GM19324 (cell line): ENCODE data around the gene DSCAM.

Experiments used
- ATAC-seq: cut with Tn5 transposase; IDR thresholded peaks from one replicate; pipeline ENCODE4 v1.9.1; 2021; ENCODE audit warnings: mild to moderate bottlenecking, moderate library complexity; ENCODE audit not compliant: unreplicated experiment, low FRiP score

Gene DSCAM

GRCh38 chr21:40678681-40679284 is 168.2 kb downstream of the DSCAM start:
- no peak for ATAC-seq

GRCh38 chr21:40675017-40675416 is 171.9 kb downstream of the DSCAM start:
- no peak for ATAC-seq

GRCh38 chr21:40672602-40673001 is 174.4 kb downstream of the DSCAM start:
- ATAC-seq: no peak

- ATAC-seq: no peak
These were observed 175.2 kb downstream of the DSCAM start for GRCh38 chr21:40671716-40672115.

- no peak for ATAC-seq
These were observed 178.2 kb downstream of the DSCAM start for GRCh38 chr21:40668555-40669275.

- no peak for ATAC-seq
These were observed 179.0 kb downstream of the DSCAM start for GRCh38 chr21:40667967-40668366.

GRCh38 chr21:40662889-40663288 is 184.1 kb downstream of the DSCAM start:
- ATAC-seq: no peak

- no peak for ATAC-seq
These were observed 186.5 kb downstream of the DSCAM start for GRCh38 chr21:40660461-40660860.

- ATAC-seq: no peak
These were observed 188.6 kb downstream of the DSCAM start for GRCh38 chr21:40658311-40658710.

- ATAC-seq: no peak
These were observed 194.5 kb downstream of the DSCAM start for GRCh38 chr21:40652436-40652835.

GRCh38 chr21:40647706-40648105 is 199.3 kb downstream of the DSCAM start:
- ATAC-seq: no peak

- no peak for ATAC-seq
These were observed 200.3 kb downstream of the DSCAM start for GRCh38 chr21:40646651-40647050.

GRCh38 chr21:40641042-40641441 is 205.9 kb downstream of the DSCAM start:
- no peak for ATAC-seq

- ATAC-seq: no peak
These were observed 206.6 kb downstream of the DSCAM start for GRCh38 chr21:40640266-40640789.

- no peak for ATAC-seq
These were observed 207.3 kb downstream of the DSCAM start for GRCh38 chr21:40639616-40640194.

- no peak for ATAC-seq
These were observed 208.3 kb downstream of the DSCAM start for GRCh38 chr21:40638466-40639251.

- no peak for ATAC-seq
These were observed 210.9 kb downstream of the DSCAM start for GRCh38 chr21:40636026-40636425.

GRCh38 chr21:40635391-40635790 is 211.6 kb downstream of the DSCAM start:
- ATAC-seq: no peak

- ATAC-seq: no peak
These were observed 212.8 kb downstream of the DSCAM start for GRCh38 chr21:40634141-40634540.

- no peak for ATAC-seq
These were observed 213.9 kb downstream of the DSCAM start for GRCh38 chr21:40633048-40633447.

GRCh38 chr21:40631211-40631610 is 215.7 kb downstream of the DSCAM start:
- no peak for ATAC-seq
